HepG2 (cell line): Measurements from ENCODE around the gene FBRSL1. TPM values are rescaled to one million over a fixed set of nuclear protein-coding genes. Genes with fewer than 3 reads are reported as not detected.
A peak's percentile ranks its signal among the peaks of the same experiment; 100 is the strongest.

Experiments used
- DNMT1 ChIP-seq: sonication (generic); formaldehyde crosslinking; IDR thresholded peaks from 2 replicates; pipeline ENCODE4 v1.5.1; 2020; ENCODE audit warnings: mild to moderate bottlenecking, missing genetic modification reagents
- KAT8 ChIP-seq: IDR thresholded peaks from 2 replicates; pipeline ENCODE4 v1.6.1; 2016; ENCODE audit warnings: missing genetic modification reagents, missing compliant biosample characterization
- ZNF570 ChIP-seq: sonication (generic); formaldehyde crosslinking; IDR thresholded peaks from 2 replicates; pipeline ENCODE4 v1.4.0; 2020; ENCODE audit warnings: mild to moderate bottlenecking, missing genetic modification reagents, borderline replicate concordance
- ZSCAN25 ChIP-seq: sonication (generic); formaldehyde crosslinking; IDR thresholded peaks from 2 replicates; pipeline ENCODE4 v1.8.0; 2022; ENCODE audit warnings: mild to moderate bottlenecking, missing genetic modification reagents
- polyA plus RNA-seq, 8 experiments: library from polyadenylated mRNA; depleted of rRNA in 3 of 8; stranded (reverse) in 7 of 8; unstranded in 1 of 8; fragments of >200 nt; fragmentation: Illumina TruSeq in 4 of 8; extraction: Trizol in 4 of 8; gene quantifications; 2 replicates each; pipeline versions ENCODE4 v1.2.1 to v1.2.3, GENCODE V29; 2011 to 2016; ENCODE audit warnings: low read depth in 4 of 8, missing spikeins in 1 of 8, mixed read lengths in 1 of 8; ENCODE audit not compliant: insufficient read depth in 1 of 8
- total RNA-seq, 5 experiments: library from RNA; depleted of rRNA; stranded (reverse); fragments of >200 nt; fragmentation: Illumina TruSeq; extraction: Trizol; gene quantifications; 2 replicates each; pipeline ENCODE4 v1.2.3, GENCODE V29; 2016; ENCODE audit warnings: low read depth in 1 of 5
- TF ChIP-seq, protein P1 (sequence below), 2 experiments: fragments of 450-650 bp in 1 of 2; sonication (generic) in 1 of 2; formaldehyde crosslinking in 1 of 2; IDR thresholded peaks; 2 replicates each; pipeline versions ENCODE4 v1.6.1 to v1.8.0; 2016 to 2022; ENCODE audit warnings: antibody characterized with exemption in 1 of 2, mild to moderate bottlenecking in 1 of 2, missing genetic modification reagents in 1 of 2
- TF ChIP-seq, protein P2 (sequence below): sonication (generic); formaldehyde crosslinking; IDR thresholded peaks from 2 replicates; pipeline ENCODE4 v1.9.0; 2022; ENCODE audit warnings: missing genetic modification reagents, mild to moderate bottlenecking, borderline replicate concordance
- TF ChIP-seq, protein P3 (sequence below): sonication (generic); formaldehyde crosslinking; IDR thresholded peaks from 2 replicates; pipeline ENCODE4 v1.4.0; 2020; ENCODE audit warnings: mild to moderate bottlenecking, low read depth, missing genetic modification reagents
- TF ChIP-seq, protein P4 (sequence below): sonication (generic); formaldehyde crosslinking; IDR thresholded peaks from 2 replicates; pipeline ENCODE4 v1.4.0; 2020; ENCODE audit warnings: mild to moderate bottlenecking, missing genetic modification reagents

The FBRSL1 gene
- total and polyA plus RNA-seq, 2 of the 13 experiments (the other 11 are each of a cell fraction or from before 2014, with no cell fraction given), result 3.6 to 7.9 TPM

DNA sequence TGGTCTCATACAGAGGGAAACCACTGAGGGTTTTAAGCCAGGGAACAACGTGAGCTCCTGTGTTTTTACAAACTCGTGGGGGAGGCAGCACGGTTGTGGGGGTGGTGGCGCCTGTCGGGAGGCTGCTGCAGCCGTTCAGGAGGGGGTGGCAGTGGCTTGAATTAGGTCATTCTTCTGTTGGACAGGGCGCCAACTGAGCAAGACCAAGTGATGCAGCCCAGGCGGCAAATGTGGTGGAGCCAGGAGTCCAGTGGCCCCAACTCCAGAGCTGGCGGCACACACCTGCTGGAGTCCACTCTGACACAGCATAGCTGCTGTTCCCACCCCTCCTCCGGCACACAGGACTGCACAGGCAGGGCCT lies 27.8 kb downstream of the FBRSL1 start (continued):
- TF ChIP-seq, protein P1, sequence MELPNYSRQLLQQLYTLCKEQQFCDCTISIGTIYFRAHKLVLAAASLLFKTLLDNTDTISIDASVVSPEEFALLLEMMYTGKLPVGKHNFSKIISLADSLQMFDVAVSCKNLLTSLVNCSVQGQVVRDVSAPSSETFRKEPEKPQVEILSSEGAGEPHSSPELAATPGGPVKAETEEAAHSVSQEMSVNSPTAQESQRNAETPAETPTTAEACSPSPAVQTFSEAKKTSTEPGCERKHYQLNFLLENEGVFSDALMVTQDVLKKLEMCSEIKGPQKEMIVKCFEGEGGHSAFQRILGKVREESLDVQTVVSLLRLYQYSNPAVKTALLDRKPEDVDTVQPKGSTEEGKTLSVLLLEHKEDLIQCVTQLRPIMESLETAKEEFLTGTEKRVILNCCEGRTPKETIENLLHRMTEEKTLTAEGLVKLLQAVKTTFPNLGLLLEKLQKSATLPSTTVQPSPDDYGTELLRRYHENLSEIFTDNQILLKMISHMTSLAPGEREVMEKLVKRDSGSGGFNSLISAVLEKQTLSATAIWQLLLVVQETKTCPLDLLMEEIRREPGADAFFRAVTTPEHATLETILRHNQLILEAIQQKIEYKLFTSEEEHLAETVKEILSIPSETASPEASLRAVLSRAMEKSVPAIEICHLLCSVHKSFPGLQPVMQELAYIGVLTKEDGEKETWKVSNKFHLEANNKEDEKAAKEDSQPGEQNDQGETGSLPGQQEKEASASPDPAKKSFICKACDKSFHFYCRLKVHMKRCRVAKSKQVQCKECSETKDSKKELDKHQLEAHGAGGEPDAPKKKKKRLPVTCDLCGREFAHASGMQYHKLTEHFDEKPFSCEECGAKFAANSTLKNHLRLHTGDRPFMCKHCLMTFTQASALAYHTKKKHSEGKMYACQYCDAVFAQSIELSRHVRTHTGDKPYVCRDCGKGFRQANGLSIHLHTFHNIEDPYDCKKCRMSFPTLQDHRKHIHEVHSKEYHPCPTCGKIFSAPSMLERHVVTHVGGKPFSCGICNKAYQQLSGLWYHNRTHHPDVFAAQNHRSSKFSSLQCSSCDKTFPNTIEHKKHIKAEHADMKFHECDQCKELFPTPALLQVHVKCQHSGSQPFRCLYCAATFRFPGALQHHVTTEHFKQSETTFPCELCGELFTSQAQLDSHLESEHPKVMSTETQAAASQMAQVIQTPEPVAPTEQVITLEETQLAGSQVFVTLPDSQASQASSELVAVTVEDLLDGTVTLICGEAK (IDR thresholded peaks at IDR 0.05), result no peak
- TF ChIP-seq, protein P1 (CRISPR knock-in tag; IDR thresholded peaks at IDR 0.05), result no peak
- TF ChIP-seq, protein P2, sequence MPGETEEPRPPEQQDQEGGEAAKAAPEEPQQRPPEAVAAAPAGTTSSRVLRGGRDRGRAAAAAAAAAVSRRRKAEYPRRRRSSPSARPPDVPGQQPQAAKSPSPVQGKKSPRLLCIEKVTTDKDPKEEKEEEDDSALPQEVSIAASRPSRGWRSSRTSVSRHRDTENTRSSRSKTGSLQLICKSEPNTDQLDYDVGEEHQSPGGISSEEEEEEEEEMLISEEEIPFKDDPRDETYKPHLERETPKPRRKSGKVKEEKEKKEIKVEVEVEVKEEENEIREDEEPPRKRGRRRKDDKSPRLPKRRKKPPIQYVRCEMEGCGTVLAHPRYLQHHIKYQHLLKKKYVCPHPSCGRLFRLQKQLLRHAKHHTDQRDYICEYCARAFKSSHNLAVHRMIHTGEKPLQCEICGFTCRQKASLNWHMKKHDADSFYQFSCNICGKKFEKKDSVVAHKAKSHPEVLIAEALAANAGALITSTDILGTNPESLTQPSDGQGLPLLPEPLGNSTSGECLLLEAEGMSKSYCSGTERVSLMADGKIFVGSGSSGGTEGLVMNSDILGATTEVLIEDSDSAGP, result peak; percentile 20; the same call in 1 of the 2 replicates
- TF ChIP-seq ZSCAN25 (CRISPR knock-in tag) (no peak), ZNF570 (CRISPR knock-in tag) (0 out of 2 replicates have a peak, but pooled peaks have one; percentile 47), DNMT1 (CRISPR knock-in tag) (no peak), KAT8 (no peak)
- TF ChIP-seq, protein P3, sequence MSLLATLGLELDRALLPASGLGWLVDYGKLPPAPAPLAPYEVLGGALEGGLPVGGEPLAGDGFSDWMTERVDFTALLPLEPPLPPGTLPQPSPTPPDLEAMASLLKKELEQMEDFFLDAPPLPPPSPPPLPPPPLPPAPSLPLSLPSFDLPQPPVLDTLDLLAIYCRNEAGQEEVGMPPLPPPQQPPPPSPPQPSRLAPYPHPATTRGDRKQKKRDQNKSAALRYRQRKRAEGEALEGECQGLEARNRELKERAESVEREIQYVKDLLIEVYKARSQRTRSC (CRISPR knock-in tag), result 0 out of 2 replicates have a peak, but pooled peaks have one; percentile 28
- TF ChIP-seq, protein P4, sequence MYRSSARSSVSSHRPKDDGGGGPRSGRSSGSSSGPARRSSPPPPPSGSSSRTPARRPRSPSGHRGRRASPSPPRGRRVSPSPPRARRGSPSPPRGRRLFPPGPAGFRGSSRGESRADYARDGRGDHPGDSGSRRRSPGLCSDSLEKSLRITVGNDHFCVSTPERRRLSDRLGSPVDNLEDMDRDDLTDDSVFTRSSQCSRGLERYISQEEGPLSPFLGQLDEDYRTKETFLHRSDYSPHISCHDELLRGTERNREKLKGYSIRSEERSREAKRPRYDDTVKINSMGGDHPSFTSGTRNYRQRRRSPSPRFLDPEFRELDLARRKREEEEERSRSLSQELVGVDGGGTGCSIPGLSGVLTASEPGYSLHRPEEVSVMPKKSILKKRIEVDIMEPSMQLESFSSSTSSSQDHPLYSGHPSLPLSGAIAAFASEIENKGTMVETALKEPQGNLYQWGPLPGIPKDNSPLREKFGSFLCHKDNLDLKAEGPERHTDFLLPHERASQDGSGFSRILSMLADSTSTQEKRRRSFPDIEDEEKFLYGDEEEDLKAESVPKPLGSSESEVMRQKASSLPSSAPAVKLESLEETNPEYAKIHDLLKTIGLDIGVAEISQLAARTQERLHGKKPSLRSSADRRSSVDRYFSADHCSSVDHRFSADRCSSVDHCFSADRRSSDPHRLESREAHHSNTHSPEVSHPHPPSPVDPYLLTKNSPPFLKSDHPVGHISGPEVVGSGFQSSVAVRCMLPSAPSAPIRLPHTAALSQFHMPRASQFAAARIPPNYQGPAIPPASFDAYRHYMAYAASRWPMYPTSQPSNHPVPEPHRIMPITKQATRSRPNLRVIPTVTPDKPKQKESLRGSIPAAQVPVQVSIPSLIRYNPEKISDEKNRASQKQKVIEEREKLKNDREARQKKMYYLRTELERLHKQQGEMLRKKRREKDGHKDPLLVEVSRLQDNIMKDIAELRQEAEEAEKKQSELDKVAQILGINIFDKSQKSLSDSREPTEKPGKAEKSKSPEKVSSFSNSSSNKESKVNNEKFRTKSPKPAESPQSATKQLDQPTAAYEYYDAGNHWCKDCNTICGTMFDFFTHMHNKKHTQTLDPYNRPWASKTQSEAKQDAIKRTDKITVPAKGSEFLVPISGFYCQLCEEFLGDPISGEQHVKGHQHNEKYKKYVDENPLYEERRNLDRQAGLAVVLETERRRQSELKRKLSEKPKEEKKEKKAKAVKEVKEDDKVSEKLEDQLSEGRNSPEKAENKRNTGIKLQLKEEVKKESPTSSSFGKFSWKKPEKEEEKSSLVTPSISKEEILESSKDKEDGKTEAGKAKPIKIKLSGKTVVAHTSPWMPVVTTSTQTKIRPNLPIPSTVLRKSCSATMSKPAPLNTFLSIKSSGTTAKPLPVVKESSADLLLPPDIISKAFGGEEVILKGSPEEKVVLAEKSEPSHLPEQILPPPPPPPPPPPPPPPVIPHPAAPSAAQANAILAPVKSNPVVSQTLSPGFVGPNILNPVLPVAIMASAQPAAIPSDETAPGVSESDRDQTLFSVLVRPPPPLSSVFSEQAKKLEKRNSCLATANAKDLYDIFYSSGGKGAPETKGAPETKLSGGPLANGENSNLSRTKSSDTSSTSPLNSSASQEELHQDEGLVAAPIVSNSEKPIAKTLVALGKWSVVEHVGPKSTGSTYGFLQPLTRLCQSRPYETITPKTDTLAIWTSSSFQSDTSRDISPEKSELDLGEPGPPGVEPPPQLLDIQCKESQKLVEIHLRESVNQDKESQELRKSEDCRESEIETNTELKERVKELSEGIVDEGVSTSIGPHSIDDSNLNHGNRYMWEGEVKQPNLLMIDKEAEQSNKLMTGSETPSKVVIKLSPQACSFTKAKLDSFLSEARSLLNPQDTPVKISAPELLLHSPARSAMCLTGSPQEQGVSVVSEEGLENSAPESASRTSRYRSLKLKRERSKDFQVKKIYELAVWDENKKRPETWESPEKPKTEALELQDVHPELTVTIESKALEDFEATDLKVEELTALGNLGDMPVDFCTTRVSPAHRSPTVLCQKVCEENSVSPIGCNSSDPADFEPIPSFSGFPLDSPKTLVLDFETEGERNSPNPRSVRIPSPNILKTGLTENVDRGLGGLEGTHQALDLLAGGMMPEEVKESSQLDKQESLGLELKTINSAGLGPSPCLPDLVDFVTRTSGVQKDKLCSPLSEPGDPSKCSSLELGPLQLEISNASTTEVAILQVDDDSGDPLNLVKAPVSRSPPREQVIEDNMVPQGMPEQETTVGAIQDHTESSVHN (CRISPR knock-in tag), result peak; percentile 8; the same call in 1 of the 2 replicates
